GDM1 (cell line): ENCODE measurements around the gene PCDH9.
"Not testable (repeated sequence)": the region's sequence is repeated elsewhere in the genome, so short reads cannot be mapped to it uniquely, and the experiment has no call there.

Experiments
- DNase-seq: peaks from one replicate; lab custom pipeline; 2025; lab: John Stamatoyannopoulos, UW

Gene PCDH9

DNA sequence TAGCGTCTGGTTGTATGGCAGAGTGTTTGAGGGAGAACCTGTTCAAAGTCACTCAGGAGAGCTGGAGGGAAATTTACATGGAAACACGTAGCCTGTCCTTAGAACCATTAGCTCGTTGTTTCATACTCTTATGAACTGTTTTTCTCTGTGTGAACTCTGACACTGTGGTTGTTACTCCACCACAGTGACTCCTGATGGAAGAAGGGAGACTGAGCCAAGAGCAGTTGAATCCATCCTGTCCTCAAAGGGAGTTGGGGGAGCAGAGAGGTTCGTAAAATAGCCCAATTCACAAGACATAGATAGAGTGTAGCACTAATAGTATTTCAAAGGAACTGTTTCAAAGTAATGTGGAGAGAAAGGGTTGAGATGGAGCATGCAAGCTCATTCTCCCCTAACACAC, 964.8 kb downstream of the PCDH9 start:
- no peak for DNase-seq

DNA sequence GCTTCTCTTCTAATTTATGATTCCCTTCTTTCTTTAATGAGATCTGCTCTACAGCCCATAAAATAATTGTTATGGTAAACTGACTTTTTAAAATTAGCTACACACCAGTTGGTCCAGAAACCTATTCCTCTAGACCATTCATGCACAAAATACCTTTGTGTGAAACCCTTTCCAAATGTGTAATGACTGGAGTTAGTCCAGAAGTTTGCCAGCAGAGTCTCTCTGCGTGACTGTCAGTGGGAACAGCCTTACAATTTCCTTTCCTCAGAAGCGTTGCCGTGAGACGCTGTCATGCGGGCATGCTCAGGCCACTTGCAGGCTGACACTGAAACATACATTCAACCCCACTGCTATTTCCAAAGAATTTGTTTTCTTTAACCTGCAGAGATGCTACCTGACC, 965.2 kb downstream of the PCDH9 start:
- DNase-seq = no peak

DNA sequence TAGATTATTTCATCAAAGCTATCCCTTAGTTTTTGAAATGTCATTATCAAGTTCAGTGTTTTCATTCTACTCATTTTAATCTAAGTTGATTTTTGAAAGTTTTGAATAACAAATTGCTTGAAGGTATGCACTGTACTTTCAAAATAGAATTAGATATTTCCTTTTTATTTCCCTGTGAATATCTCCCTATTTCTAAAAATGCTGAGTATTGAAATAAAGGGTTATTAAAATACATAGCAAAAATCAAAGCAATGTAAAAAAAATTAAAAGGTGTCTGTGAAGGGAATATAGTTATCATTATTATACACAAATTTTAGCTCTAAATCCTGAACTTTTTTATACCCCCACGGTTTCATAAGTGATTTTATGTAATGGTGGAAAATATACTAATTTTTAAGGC, 967.8 kb downstream of the PCDH9 start:
- no peak for DNase-seq

DNA sequence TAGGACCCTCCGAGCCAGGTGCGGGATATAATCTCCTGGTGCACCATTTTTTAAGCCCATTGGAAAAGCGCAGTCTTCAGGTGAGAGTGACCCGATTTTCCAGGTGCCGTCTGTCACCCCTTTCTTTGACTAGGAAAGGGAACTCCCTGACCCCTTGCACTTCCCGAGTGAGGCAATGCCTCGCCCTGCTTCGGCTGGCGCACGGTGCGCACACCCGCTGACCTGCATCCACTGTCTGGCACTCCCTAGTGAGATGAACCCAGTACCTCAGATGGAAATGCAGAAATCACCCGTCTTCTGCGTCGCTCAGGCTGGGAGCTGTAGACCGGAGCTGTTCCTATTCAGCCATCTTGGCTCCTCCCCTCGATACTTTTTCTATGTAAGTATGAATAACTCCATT, 970.7 kb downstream of the PCDH9 start:
- not testable (repeated sequence) for DNase-seq
